NCI-H526 (cell line): ENCODE data around the gene TBX10.

Experiments used
- DNase-seq, 2 experiments: peaks; one replicate each; lab custom pipeline; 2025; lab: John Stamatoyannopoulos, UW

TBX10 gene

GRCh38 chr11:67639438-67639859 is at the start of gene TBX10:
TSS of gene TBX10 (minus strand) at chr11:67639763. CDS start at chr11:67639472, 291 bp downstream.
- no peak for DNase-seq

- no peak for DNase-seq
Observed at GRCh38 chr11:67689178-67689577, 49.6 kb upstream of the TBX10 start.

GRCh38 chr11:67687986-67688385 is 48.4 kb upstream of the TBX10 start:
- no peak for DNase-seq

GRCh38 chr11:67685641-67686332 is 46.2 kb upstream of the TBX10 start:
- DNase-seq: peak; percentile 43 to 56

GRCh38 chr11:67682126-67683034 is 42.8 kb upstream of the TBX10 start:
- DNase-seq: peak; percentile 45 to 66

- no peak for DNase-seq
Observed at GRCh38 chr11:67680696-67681470, 41.3 kb upstream of the TBX10 start.

- no peak for DNase-seq
Observed at GRCh38 chr11:67675058-67675747, 35.6 kb upstream of the TBX10 start.

- peak; percentile 89 to 98 for DNase-seq
Observed at GRCh38 chr11:67674442-67674871, 34.9 kb upstream of the TBX10 start, which contains the start of gene ALDH3B2. TSS of gene ALDH3B2 (minus strand) at chr11:67674623. CDS start at chr11:67666935, 7,688 bp downstream.

- DNase-seq: no peak
Observed at GRCh38 chr11:67673902-67674301, 34.3 kb upstream of the TBX10 start.

GRCh38 chr11:67673358-67673757 is 33.8 kb upstream of the TBX10 start:
- no peak for DNase-seq

- no peak for DNase-seq
Observed at GRCh38 chr11:67671211-67671520, 31.6 kb upstream of the TBX10 start.

- no peak for DNase-seq
Observed at GRCh38 chr11:67670316-67671210, 31.0 kb upstream of the TBX10 start.

- no peak for DNase-seq
Observed at GRCh38 chr11:67668192-67668551, 28.6 kb upstream of the TBX10 start.

GRCh38 chr11:67667490-67668191 is 28.1 kb upstream of the TBX10 start:
- DNase-seq: peak; percentile 30 to 36

GRCh38 chr11:67666676-67667489 is 27.3 kb upstream of the TBX10 start:
- no peak for DNase-seq

GRCh38 chr11:67666303-67666645 is 26.7 kb upstream of the TBX10 start:
- no peak for DNase-seq

GRCh38 chr11:67665541-67666302 is 26.2 kb upstream of the TBX10 start:
- no peak for DNase-seq

GRCh38 chr11:67664696-67665540 is 25.4 kb upstream of the TBX10 start:
- DNase-seq: no peak
